Sigmoid colon (tissue), 7 donors: ENCODE results near the gene TRPV3. TPM values are rescaled to one million over a fixed set of nuclear protein-coding genes. Genes with fewer than 3 reads are reported as not detected.

ENCODE experiments used
- DNase-seq: peaks from one replicate; pipeline ENCODE4 v3.0.0-alpha.2; 2019
- H3K27ac ChIP-seq, 4 donors: fragments of 200-600 bp; sonication (generic); one replicate each; pipeline ENCODE4 v1.5.1; 2016 to 2019; ENCODE audit warnings: mild to moderate bottlenecking in 1 of 4
- H3K27me3 ChIP-seq, 3 donors: fragments of 200-600 bp; sonication (generic); one replicate each; pipeline ENCODE4 v1.5.1; 2019; ENCODE audit warnings: mild to moderate bottlenecking in 1 of 3
- H3K36me3 ChIP-seq, 4 donors: fragments of 200-600 bp; sonication (generic); one replicate each; pipeline ENCODE4 v1.5.1; 2016 to 2019
- H3K4me1 ChIP-seq, 4 donors: fragments of 200-600 bp; sonication (generic); one replicate each; pipeline ENCODE4 v1.5.1; 2017 to 2019
- H3K4me3 ChIP-seq, 4 donors: fragments of 200-600 bp; sonication (generic); one replicate each; pipeline ENCODE4 v1.5.1; 2017 to 2019; ENCODE audit warnings: mild to moderate bottlenecking in 2 of 4, moderate library complexity in 1 of 4
- H3K9me3 ChIP-seq, 4 donors: fragments of 200-600 bp in 3 of 4; sonication (generic) in 3 of 4; one replicate each; pipeline versions ENCODE4 v1.5.1 to v1.6.1; 2013 to 2019
- CTCF ChIP-seq, 4 experiments: fragments of 450-650 bp in 3 of 4; fragments of 200-600 bp in 1 of 4; IDR thresholded peaks; one replicate each; pipeline ENCODE4 v1.5.1; 2016 to 2019; ENCODE audit warnings: antibody characterized with exemption in 4 of 4, mild to moderate bottlenecking in 3 of 4, moderate library complexity in 2 of 4
- EP300 ChIP-seq, 4 donors: sonication (generic); formaldehyde crosslinking; IDR thresholded peaks; one replicate each; pipeline ENCODE4 v1.6.1; 2017; ENCODE audit warnings: antibody characterized with exemption in 4 of 4
- POLR2A ChIP-seq, 2 donors: fragments of 450-650 bp; IDR thresholded peaks; one replicate each; pipeline ENCODE4 v1.6.1; 2016; ENCODE audit warnings: antibody characterized with exemption in 2 of 2, mild to moderate bottlenecking in 2 of 2, moderate library complexity in 2 of 2
- POLR2AphosphoS5 ChIP-seq, 4 donors: sonication (generic); formaldehyde crosslinking; IDR thresholded peaks; one replicate each; pipeline ENCODE4 v1.6.1; 2017; ENCODE audit warnings: antibody characterized with exemption in 4 of 4
- WGBS, 2 donors: extraction: QIAGEN DNeasy Blood & Tissue Kit; methylation state at CpG; one replicate each; pipeline ENCODE4 v1.1.7; 2013; 5-methylcytosine and 5-hydroxymethylcytosine counted together
- intact Hi-C: fragments of 100-400 bp; cut with DNase I; formaldehyde crosslinking; loops from one replicate; pipeline ENCODE4 v1.15.1; 2023
- polyA plus RNA-seq, 3 donors: library from polyadenylated mRNA; stranded (reverse); fragments of 200-250 nt; gene quantifications; one replicate each; pipeline ENCODE4 v1.2.3, GENCODE V29; 2013
- total RNA-seq, 4 donors: library from RNA; depleted of rRNA; stranded (reverse); fragments of >200 nt; gene quantifications; one replicate each; pipeline ENCODE4 v1.1.0, GENCODE V29; 2016
- donor health status: healthy with polysubstance abuse.
- donor health status: Bipolar disorder and iron deficiency.
- donor health status: healthy.

TRPV3 gene
- total and polyA plus RNA-seq, 7 donors, result 0.14 to 3.3 (median 1.8) TPM

- Histone ChIP-seq H3K27ac (no peak overlapping the region), H3K27me3 (no peaks in the 10 kb centered on the region), H3K4me1 (peaks cover 0 to 8% (median 0%) of the 10 kb centered on the region in 4 donors), H3K4me3 (no peak overlapping the region), H3K9me3 (no peaks in the 10 kb centered on the region), H3K36me3 (no peaks in the 10 kb centered on the region)
- intact Hi-C loops, result no loop called here
- no peak for DNase-seq
- TF ChIP-seq EP300 (IDR thresholded peaks at IDR 0.05), result no peak
- no peak for TF ChIP-seq POLR2AphosphoS5 (IDR thresholded peaks at IDR 0.05)
- no peak for TF ChIP-seq CTCF (IDR thresholded peaks at IDR 0.05)
- TF ChIP-seq POLR2A (IDR thresholded peaks at IDR 0.05), result no peak
- WGBS, 2 donors, result 89 to 90% methylated on average over 13 of the region's 13 CpGs
Measured at GRCh38 chr17:3598078-3598477, 40.5 kb upstream of the TRPV3 start.

GRCh38 chr17:3596804-3597464 is 39.3 kb upstream of the TRPV3 start:
- H3K36me3 ChIP-seq, result peaks cover 0 to under 1% (median 0%) of the 10 kb centered on the region in 4 donors
- no peak for DNase-seq
- peaks cover 0 to 8% (median 0%) of the 10 kb centered on the region in 4 donors for H3K4me1 ChIP-seq
- H3K4me3 ChIP-seq, result no peak overlapping the region
- intact Hi-C loops, result no loop called here
- no peak overlapping the region for H3K27ac ChIP-seq
- 94 to 95% methylated on average over 27 of the region's 27 CpGs for WGBS, 2 donors
- no peak for TF ChIP-seq POLR2A (IDR thresholded peaks at IDR 0.05)
- no peak for TF ChIP-seq EP300 (IDR thresholded peaks at IDR 0.05)
- no peak for TF ChIP-seq CTCF (IDR thresholded peaks at IDR 0.05)
- no peak for TF ChIP-seq POLR2AphosphoS5 (IDR thresholded peaks at IDR 0.05)
- no peaks in the 10 kb centered on the region for H3K27me3 ChIP-seq
- H3K9me3 ChIP-seq, result no peaks in the 10 kb centered on the region

GRCh38 chr17:3594976-3595375 is 37.4 kb upstream of the TRPV3 start:
- peaks cover 0 to 8% (median 0%) of the 10 kb centered on the region in 4 donors for H3K4me1 ChIP-seq
- no peak overlapping the region for H3K4me3 ChIP-seq
- H3K9me3 ChIP-seq, result no peaks in the 10 kb centered on the region
- no peak for DNase-seq
- H3K27me3 ChIP-seq, result no peaks in the 10 kb centered on the region
- 88 to 94% methylated on average over 15 of the region's 15 CpGs for WGBS, 2 donors
- H3K36me3 ChIP-seq, result peaks cover 0 to 17% (median 1%) of the 10 kb centered on the region in 4 donors
- TF ChIP-seq POLR2AphosphoS5 (IDR thresholded peaks at IDR 0.05) (no peak), EP300 (IDR thresholded peaks at IDR 0.05) (no peak), CTCF (IDR thresholded peaks at IDR 0.05) (no peak), POLR2A (IDR thresholded peaks at IDR 0.05) (no peak)
- no peak overlapping the region for H3K27ac ChIP-seq
- intact Hi-C loops, result no loop called here

GRCh38 chr17:3594051-3594800 is 36.6 kb upstream of the TRPV3 start:
- DNase-seq, result no peak
- H3K27ac ChIP-seq, result no peak overlapping the region
- intact Hi-C loops, result no loop called here
- no peak for TF ChIP-seq CTCF (IDR thresholded peaks at IDR 0.05)
- no peak for TF ChIP-seq POLR2A (IDR thresholded peaks at IDR 0.05)
- TF ChIP-seq POLR2AphosphoS5 (IDR thresholded peaks at IDR 0.05), result no peak
- TF ChIP-seq EP300 (IDR thresholded peaks at IDR 0.05), result no peak
- no peak overlapping the region for H3K4me3 ChIP-seq
- H3K4me1 ChIP-seq, result peaks cover 0 to 8% (median 0%) of the 10 kb centered on the region in 4 donors
- no peaks in the 10 kb centered on the region for H3K9me3 ChIP-seq
- no peaks in the 10 kb centered on the region for H3K27me3 ChIP-seq
- peaks cover 0 to 24% (median 7%) of the 10 kb centered on the region in 4 donors for H3K36me3 ChIP-seq
- WGBS, 2 donors, result 78 to 79% methylated on average over 11 of the region's 11 CpGs
